Suprapubic skin (tissue), 4 donors: ENCODE data around the gene SRRM2.

Experiments used
- CTCF ChIP-seq, 2 donors: fragments of 200-600 bp in 1 of 2; fragments of 450-650 bp in 1 of 2; sonication (generic) in 1 of 2; IDR thresholded peaks; one replicate each; pipeline ENCODE4 v1.5.1; 2016 to 2019; ENCODE audit warnings: antibody characterized with exemption in 2 of 2, mild to moderate bottlenecking in 1 of 2, moderate library complexity in 1 of 2
- EP300 ChIP-seq: sonication (generic); formaldehyde crosslinking; IDR thresholded peaks from one replicate; pipeline ENCODE4 v1.6.1; 2017; ENCODE audit warnings: antibody characterized with exemption
- POLR2AphosphoS5 ChIP-seq, 3 donors: sonication (generic); formaldehyde crosslinking; IDR thresholded peaks; one replicate each; pipeline ENCODE4 v1.6.1; 2017; ENCODE audit warnings: antibody characterized with exemption in 3 of 3

GRCh38 chr16:2787406-2787805 is 35.0 kb downstream of the SRRM2 start, which contains the start of gene PRSS33:
- TF ChIP-seq CTCF (IDR thresholded peaks at IDR 0.05) (no peak), POLR2AphosphoS5 (IDR thresholded peaks at IDR 0.05) (no peak), EP300 (no peak)
